ENCODE measurements around the gene MATCAP1. TPM values are rescaled to one million over a fixed set of nuclear protein-coding genes. Genes with fewer than 3 reads are reported as not detected.

Gene MATCAP1
- total and polyA plus RNA-seq, 2 of the 13 experiments (the other 11 are each of a cell fraction or from before 2014, with no cell fraction given), result 11.2 to 24.5 TPM

GRCh38 chr16:67185651-67186134 is 1.9 kb upstream of the MATCAP1 start (continued):
- no peak for TF ChIP-seq POLR2AphosphoS2 (IDR thresholded peaks at IDR 0.05; ENCODE audit: low read depth, low read length)
- TF ChIP-seq DNMT3B (CRISPR knock-in tag; conservative IDR thresholded peaks at IDR 0.05), result 0 out of 2 replicates have a peak, but pooled peaks have one; percentile 63
- TF ChIP-seq ZNF607 (CRISPR knock-in tag; IDR thresholded peaks at IDR 0.05; ENCODE audit: borderline replicate concordance), result no peak
- no peak for TF ChIP-seq ZMYM4 (CRISPR knock-in tag; IDR thresholded peaks at IDR 0.05)
- 0 out of 2 replicates have a peak, but pooled peaks have one; percentile 4 for TF ChIP-seq ZBTB46 (CRISPR knock-in tag; IDR thresholded peaks at IDR 0.05; ENCODE audit: borderline replicate concordance)
- TF ChIP-seq BCL3 (CRISPR knock-in tag; IDR thresholded peaks at IDR 0.05), result no peak
- TF ChIP-seq ZNF264 (CRISPR knock-in tag; IDR thresholded peaks at IDR 0.05), result peak; percentile 4; the same call in 1 of the 2 replicates
- 0 out of 2 replicates have a peak, but pooled peaks have one; percentile 8 for TF ChIP-seq ZBTB39 (CRISPR knock-in tag; IDR thresholded peaks at IDR 0.05)
- 0 out of 2 replicates have a peak, but pooled peaks have one; percentile 2 for TF ChIP-seq ZNF350 (CRISPR knock-in tag; IDR thresholded peaks at IDR 0.05; ENCODE audit: borderline replicate concordance, low read depth)
- peak; percentile 3 for TF ChIP-seq CBX1 (IDR thresholded peaks at IDR 0.05; ENCODE audit: low read depth)
- TF ChIP-seq ZKSCAN5 (CRISPR knock-in tag; IDR thresholded peaks at IDR 0.05), result peak; percentile 11; the same call in 1 of the 2 replicates
- 0 out of 2 replicates have a peak, but pooled peaks have one; percentile 1 for TF ChIP-seq THAP9 (CRISPR knock-in tag; IDR thresholded peaks at IDR 0.05; ENCODE audit: borderline replicate concordance)
- TF ChIP-seq LCORL (IDR thresholded peaks at IDR 0.05), result no peak
- TF ChIP-seq LCORL (CRISPR knock-in tag; IDR thresholded peaks at IDR 0.05), result peak; percentile 22; the same call in 1 of the 2 replicates
- TF ChIP-seq ZNF674 (CRISPR knock-in tag; IDR thresholded peaks at IDR 0.05; ENCODE audit: low read depth), result no peak
- TF ChIP-seq ATF7 (IDR thresholded peaks at IDR 0.05), result no peak
- TF ChIP-seq ATF7 (CRISPR knock-in tag; IDR thresholded peaks at IDR 0.05), result no peak
- peak; percentile 4; the same call in 1 of the 2 replicates for TF ChIP-seq ZSCAN25 (CRISPR knock-in tag; IDR thresholded peaks at IDR 0.05)
- TF ChIP-seq KLF13 (CRISPR knock-in tag; IDR thresholded peaks at IDR 0.05), result 0 out of 2 replicates have a peak, but pooled peaks have one; percentile 6
- peak; percentile 4; the same call in 1 of the 2 replicates for TF ChIP-seq ZNF776 (CRISPR knock-in tag; IDR thresholded peaks at IDR 0.05)
- TF ChIP-seq TEAD2 (CRISPR knock-in tag; IDR thresholded peaks at IDR 0.05), result 0 out of 2 replicates have a peak, but pooled peaks have one; percentile 7

Data from HepG2 (cell line).